Stimulated activated CD8-positive, alpha-beta memory T cell treated with anti-CD3 and anti-CD28 coated beads, Interleukin-2, amount 100 ng/mL, for 48 hours (primary cell): ENCODE data around the gene LBR.

Experiments used
- DNase-seq, 2 donors: peaks; one replicate each; pipeline ENCODE4 v3.0.0-alpha.2; 2020; ENCODE audit warnings: low read depth in 2 of 2

LBR gene

DNA sequence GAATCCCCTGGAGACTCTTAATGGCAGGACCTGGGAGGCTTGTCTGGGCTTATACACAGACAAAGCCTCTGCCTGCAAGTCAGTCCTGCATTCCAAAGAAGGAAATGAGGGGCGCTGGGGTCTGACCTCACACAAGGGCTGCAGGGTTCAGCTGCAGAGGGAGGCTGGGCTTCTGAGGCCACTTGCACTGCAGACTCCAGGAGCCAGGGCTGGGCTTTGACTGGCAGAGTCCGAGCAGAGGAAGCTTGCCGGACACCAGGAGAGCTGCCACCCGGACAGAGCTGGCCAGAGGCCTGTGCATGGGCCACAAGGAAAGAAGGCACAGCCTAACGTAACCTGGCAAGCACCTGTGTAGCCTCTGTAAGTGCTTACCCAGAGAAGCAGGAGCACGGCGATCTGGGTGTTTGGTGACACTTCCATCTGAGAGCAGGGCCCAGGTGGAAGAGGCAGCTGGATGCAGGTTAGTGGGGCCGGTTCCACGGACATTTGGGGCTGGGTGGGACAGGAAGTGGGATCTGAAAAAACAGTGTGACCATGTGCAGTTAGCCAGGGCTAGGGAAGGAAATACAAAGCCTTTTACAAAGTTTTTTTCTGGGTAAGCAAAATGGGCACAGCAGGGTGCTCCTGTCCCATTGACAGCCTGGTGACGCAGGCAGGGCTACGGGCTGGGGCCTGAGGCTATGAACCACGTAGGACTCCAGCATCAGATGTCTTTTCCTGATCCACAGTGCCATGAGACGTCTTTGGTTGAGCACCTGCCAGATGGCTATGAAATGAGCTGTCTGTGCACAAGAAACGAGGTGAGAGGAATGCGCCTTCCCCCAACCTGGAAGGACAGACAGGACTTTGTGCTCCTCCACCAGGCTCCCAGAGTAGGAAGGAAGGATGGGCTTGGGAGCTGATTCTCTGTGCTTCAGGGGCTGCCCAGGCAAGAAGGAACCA lies 37.3 kb upstream of the LBR start:
- no peak for DNase-seq

DNA sequence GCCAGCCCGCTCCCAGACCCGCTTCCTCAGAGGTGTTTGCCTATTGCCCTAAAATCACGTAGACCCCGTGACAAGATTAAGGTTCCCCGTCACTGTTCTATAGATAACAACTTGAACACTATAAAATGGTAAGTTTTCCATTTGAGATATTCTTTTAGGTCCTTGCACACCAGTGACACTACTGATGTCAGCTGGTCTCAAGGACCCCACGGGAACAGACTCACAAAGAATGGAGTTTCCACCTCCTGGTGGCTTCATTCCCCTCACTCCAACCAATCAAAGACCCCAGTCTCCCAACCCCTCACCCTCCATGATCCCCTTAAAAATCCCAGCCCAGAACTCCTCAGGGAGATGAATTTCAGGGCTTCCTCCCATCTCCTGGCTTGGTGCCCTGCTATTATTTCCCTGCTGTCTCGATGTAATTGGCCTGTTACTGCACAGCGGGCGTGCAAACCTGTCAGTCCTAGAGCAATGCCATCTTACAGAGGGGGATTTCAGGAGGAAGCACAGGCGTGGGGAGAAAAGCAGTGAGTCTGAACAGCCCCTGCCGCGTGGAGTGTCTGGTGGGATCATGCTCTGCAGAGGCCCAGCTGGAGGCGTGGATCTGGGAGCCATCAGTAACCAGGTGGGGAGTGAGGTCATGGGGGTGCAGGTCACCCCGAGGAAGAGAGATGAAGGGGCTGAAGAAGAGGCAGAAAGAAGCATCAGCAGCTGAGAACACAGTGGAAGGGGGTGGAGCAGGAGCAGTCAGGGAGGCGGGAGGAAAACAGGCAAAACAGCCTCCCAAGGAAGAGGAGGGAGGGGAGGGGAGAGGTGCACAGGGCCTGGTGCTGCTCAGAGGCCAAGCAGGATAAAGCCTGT lies 35.1 kb upstream of the LBR start:
- no peak for DNase-seq

DNA sequence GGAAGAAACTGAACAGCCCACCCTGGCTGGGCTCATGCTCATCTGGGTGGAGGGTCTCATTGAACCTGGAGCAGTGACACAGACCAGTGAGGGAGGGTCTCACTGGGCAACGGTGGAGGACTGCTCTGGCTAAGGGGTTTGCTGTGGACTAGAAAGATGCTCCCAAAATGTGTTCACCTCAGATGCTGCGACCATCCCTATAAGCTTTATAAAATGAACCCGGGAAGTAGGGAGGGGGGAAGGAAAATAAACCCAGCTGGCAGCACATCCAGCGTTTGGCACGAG lies 34.5 kb upstream of the LBR start:
- no peak for DNase-seq

DNA sequence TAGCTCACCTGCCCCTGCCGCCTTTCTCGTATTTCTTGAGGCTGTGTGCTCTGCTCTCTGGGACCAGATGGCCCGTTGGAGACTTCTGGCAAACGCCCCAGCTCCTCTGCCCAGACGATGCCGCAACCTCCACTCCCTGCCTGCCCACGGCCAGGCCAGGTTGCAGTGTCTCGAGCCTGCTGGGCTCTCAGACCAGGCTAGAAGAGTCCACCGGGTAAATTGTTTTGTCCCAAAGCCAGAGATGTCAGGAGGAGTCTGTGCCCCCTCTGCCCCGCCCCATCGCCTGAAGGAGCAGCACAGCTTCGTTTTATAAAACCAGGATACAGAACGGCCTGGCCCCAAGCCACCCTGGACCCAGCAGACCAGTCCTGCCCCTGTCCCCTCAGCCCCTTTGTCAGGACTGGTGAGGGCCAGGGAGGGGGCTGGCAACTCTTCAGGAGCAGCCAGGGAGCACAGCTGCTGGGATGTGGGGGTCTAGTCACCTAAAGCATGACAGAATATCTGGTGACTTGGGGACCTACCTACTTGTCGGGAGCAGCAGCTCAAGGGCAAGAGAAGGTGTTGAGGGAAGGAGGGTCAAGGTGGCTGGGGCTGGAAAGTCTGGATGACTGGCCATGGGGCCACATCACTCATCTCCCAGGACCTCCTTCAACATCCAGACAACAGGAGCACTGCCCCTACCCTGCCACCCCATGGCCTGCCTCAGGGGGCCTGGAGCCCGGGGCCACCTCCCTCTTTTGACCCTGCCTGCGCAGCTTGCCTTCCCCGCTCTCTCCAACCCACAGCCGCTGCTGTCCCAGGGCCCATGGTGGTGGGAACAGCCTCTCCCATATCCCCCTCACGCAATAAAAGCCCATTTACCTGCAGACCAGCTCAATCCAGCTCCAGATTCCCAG lies 33.9 kb upstream of the LBR start:
- no peak for DNase-seq

DNA sequence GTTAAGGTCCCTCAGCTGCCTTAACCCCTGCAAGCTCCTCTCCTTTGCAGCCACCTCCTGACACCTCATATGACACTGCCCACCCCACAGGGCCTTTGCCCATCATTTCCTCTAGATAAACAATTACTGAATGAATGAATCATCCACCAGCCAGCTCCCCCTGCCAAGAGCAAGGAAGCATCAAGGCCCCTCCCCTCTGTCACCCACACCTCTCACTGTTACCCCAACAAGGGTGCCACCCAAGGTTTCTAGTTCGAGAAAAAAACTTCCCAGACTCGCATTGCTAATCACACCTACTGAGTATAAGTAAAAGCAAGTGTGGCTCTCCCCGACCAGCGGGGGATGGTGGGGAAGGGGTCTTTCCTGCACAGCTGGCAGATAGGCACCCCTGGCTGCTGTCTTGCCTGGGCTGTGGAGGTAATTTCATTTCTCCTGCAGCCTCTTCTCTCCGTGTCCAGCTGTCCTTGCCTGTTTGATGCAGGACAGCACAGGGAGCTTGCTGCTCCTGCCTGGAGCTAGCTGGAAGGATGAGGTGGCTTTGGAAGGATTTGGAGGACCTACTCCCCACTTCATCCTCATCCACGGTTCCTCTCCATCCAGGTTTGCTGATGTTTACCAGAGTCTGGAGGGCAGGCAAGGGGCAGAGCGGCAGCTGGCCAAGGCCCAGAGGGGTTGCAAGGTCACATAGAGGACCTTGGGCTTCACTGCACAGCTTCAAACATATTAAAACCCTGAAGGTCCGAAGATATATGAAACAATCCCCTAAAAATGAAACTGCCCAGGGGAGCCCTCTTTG lies 33.1 kb upstream of the LBR start:
- peak; percentile 22 to 43 for DNase-seq

DNA sequence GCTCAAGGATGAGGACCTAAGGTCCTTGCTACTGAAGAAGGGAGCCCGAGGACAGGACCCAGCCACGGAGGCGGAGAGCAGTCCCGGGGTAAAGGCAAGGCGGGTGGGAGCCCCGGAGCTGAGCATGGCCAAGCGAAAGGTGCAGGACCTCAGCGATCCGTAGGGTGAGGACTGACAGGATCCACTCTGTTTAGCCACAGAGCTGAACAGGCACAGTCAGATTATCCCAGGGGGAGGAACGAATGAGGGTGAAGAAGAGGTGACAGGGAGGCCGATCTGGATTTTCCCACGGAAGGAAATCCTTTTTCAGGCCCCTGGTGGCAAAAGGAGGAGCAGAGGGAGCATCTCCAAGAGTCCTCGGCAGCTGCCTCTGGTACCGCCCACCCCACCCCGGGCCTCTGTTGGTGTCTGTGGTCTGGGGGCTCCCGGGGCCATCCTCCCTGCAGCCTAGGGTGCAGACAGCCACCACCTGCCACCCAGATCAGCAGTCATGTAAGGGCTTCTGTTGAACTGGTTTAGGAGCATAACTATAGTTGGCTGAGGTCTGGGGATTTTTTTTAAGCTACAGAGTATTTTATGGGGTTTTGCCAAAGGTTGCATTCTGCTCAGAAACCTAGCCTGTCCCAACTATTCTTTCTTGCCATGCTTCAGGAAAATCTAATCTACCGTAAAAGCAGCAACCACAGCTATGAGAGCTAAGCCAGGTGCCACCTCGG lies 32.3 kb upstream of the LBR start:
- no peak for DNase-seq

DNA sequence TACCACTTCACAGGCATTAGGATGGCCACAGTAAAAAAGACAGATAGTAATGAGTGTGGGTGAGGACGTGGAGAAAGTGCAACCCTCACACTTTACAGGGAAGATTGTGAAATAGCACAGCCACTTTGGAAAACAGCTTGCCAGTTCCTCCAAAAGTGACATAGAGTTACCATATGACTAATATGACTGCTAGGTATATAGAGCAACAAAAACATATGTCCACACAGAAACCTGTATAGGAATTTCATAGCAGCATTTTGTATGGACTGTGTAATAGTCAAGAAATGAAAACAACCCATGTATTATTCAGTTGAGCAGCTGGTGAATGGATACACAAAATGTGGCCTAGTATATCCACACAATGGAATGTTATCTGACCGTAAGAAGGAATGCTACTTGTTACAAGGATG lies 30.4 kb upstream of the LBR start:
- DNase-seq: no peak

DNA sequence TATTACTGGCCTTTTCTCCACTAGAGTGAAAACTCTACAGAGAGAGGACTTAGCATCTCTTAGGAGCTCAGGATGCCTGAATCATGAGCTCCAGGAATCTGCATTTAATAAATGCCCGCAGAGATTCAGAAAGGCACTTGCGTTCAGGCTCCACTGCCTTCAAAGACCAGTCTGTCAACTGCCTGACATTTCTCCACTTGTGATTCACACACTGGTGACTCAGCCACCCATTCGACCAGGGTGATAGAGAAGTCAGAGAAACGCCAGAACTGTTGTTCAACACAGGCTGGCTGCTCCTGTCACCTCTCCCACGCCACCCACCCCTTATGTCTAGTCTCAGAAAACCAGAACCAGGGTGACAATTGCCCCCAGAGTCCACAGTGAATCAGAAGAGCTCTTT lies 26.9 kb upstream of the LBR start:
- DNase-seq: peak; percentile 58 to 71

DNA sequence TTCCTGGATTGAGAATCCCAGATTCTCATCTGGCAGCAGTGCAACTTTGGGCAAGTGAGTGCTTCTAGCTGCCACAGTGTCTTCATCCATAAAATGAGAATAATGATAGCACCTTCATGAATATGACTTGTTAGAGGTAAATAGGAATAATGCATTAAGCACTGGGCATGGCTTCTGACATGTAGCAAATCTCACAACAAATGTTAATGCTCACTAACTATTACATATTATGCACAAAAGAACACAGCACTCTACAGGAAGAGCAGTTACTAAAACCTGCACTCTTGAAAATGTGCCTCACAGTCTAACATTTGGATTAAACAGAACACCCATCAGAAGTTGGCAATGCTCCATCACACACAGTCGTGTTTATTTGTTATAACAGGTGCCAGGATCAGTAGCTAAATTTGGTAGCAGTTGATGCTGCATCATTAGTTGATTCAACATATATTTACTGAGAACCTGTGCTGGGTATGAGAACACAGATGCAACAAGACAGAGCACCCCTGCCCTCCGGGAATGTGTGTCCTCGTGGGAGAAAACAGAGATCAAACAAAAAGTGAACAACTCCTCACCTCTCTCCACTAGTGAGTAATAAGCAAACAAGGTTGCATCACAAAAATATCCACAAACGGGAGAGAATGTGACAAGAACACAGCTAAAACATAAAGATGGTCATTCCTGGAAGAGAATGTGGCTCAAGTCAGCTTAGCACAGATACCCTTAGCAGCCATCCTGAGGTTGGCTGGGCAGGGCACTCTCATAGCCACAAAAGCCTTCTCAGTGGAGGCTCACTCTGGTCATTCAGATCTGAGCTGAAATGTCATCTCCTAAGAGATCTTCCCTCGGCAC lies 26.2 kb upstream of the LBR start:
- DNase-seq: no peak

DNA sequence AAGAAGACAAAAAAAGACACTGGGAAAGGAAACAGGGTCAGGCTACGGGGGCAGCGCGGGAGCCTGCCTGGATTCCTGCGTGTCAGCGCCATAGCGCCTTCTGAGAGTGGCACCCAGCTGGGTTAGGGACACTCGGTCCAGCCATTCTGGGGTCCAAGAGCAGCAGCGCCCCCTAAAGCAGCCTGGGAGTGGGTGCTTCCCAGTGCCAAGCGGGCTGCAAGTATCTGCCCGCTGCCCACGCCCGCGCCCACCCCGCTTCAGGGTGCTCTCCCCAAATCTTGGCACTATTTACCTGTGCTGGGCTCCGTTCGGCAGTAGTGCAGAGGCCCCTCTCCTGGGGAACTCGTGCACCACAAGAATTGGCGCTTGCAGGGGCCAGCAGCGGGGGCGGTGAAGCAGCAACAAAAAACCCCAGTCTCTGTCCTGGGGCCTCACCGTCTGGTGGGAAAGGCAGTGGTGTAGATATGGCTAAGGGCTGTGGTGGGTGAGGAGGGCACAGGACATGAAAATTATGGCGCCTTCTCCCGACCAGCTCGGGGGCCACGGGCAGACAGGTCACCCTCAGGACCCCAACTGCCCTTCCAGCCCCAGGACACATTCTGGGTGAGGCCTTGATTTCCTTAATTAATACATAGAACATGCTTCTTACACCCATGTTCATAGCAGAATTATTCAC lies 24.1 kb upstream of the LBR start:
- DNase-seq: no peak

DNA sequence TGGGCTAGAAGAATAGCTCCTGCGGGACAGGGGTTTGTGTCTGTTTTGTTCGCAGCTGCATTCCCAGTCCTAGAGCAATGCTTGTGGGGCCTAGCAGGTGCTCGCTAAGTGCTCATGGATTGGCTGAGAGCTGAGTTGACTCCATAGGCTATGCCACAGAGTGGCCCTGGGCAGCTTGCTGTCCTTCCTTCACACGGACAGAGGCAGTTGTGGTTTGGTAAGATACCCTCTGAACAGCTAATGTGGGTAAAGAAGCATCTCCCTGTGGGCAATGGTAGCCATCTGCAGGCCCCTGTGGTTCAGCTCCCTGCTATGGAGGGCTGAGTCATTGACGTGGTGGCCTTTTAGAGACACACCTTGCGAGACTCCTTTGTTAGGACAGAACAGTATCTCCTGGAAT lies 23.5 kb upstream of the LBR start:
- no peak for DNase-seq

DNA sequence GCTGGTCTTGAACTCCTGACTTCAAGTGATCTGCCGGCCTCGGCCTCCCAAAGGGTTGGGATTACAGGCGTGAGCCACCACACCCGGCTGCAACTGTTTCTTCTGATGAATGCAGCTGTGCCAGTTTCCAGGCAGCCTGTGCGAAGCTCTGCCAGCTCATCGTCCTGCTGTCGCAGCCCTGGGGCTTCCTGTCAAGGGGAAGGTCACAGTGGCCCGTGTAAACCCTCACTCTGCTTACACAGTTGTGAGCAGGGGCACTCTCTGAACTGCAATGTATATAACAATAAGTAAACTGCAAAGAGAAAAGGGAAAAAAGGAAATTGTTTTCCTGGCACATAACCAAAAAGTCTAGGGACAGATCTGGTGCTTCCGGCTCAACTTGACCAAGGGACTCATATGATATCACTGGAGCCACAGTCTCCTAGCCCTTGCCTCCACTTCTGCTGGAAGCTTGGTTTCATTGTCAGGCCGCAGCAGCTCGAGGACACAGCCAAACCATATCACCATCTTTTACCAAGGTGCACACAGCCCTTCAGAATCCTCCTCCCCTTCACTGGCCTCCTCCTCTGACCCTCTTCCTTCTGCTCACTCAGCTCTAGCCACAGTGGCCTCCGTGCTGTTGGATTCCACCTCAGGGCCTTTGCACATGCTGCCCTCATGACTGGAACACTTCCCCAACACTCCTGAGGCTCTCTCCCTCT lies 22.8 kb upstream of the LBR start:
- DNase-seq: no peak

DNA sequence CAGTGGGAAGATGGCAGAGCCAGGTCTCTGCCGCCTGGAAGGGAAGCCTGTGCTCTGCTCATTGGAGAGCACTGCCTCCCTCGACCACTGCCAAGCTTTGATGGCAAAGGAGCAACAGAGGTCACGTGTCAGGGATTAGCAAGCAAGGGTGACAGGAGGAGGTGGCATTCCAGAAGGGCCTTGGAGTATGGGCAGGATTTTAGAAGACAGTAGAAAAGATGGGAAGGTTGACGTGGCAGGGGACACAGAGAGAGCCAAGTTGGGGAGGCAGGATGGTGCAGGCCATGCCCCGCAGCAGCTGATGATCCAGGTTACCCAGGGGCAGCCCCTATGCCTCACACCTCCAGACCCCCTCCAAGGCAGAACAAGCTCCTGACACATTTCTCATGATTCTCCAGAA lies 21.9 kb upstream of the LBR start:
- DNase-seq: no peak

DNA sequence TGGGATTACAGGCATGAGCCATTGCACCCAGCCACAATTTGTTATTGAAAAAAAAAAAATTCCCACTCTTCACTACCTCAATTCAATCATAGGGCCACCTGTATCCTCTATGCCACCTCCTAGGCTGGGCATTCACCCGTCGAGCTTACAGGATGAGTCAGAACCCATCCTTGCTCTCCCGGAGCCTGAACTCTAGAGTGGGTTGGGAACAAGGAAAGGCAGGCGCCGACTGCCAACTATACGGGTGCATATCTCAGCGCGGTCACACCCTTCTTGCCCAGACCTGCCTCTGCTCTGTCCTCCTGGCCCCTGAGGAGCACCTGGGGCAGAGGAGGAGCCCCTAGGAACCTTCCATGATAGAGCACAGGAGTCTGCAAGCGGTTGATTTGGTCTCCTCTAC lies 21.4 kb upstream of the LBR start:
- no peak for DNase-seq

DNA sequence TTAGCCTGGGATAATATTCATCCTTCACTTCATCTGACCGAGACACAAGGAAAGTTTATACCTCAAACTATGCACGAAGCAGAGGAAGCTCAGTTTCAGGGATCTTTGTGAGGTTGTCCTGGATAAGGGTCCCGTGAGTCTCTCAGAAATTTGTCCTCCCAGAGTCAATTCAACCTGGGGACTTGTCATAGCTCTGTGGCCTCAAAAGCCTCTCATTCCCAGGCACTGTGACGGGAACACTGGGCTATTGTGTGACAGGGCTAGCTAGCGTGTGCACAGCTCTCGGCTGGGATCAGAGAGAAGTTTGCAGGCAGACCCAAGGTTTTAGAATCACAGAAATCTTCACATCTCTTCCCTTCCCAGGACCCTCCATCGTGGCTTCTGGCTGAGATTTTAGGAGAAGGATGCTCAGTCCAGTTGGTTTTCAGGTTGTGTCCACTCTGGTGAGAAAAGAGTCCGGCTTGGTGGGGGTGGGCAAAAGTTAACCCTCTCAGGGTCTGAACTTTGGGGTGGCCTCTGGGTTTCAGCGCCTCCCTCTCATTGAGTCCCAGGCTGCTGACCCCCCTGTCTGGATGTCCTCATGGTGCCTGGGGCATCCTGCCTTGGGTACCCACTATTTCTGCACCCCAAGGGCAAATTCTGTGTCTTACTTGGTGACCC lies 20.4 kb upstream of the LBR start:
- no peak for DNase-seq

DNA sequence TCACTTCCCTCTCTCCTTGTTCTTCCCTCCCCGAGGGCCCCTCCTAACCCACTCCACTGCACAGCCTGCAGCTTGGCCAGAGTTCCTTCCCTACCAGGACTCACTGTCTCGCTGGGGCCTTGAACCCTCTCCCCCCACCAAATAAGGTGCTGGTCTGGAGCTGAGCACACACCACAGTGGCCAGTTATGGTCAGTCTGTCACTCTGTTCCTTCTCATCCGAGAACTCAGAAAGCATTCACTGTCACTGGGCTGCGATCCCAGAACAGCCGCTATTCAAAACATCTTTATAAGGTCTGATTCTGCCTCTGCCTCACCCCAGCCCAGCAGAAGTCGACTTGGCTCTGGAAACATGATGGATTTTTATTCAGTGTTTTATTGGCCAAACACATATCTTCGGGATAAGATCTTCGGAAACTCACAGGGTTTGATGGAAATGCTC lies 19.8 kb upstream of the LBR start:
- no peak for DNase-seq

DNA sequence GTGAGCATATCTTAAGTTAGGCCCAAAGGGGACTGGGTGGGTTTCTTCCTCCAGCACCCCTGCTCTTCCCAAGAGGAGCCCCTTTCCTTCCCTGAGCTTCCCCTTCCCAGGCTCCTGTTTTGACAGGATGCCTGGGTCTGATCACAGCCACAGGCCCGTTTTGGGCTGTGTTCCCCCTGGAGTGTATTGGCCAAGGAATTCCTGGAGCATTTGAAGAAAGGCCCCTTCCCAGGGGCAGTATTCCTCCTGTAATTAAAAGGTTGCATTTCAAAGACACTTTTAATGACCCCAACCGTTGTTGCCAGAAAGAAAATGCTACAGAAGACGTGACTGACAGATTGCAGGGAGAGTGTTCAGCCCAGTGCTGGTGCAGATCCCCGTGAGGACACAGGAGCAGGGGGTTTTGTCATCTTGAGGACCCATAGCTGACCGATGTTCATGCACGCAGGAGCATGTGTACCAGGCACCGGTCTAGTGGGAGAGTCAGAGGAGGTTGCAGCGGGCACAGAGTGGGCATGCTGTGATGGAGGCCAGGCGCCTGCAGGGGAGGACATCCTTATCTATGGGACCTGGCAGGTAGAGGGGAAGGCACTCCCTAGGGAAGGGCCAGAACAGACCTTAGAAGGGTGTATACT lies 19.3 kb upstream of the LBR start:
- no peak for DNase-seq
